SU-DHL-6 (cell line): ENCODE data around the gene CGAS.
"Not testable (repeated sequence)": the region's sequence is repeated elsewhere in the genome, so short reads cannot be mapped to it uniquely, and the experiment has no call there.

Experiments
- H2AFZ ChIP-seq: fragments of 200-600 bp; sonication (generic); 2 replicates; pipeline ENCODE4 v1.6.1; 2014; ENCODE audit warnings: low read depth, mild to moderate bottlenecking, moderate library complexity, mixed read lengths, antibody characterized with exemption, low read length; ENCODE audit not compliant: severe bottlenecking
- H3F3A ChIP-seq: fragments of 200-600 bp; shearing (Covaris generic); 2 replicates; pipeline ENCODE4 v1.6.0; 2016; ENCODE audit warnings: antibody characterized with exemption, mild to moderate bottlenecking; ENCODE audit not compliant: insufficient read depth
- H3K27ac ChIP-seq: fragments of 200-600 bp; sonication (generic); 2 replicates; pipeline ENCODE4 v1.5.1; 2016; ENCODE audit warnings: low read depth, mild to moderate bottlenecking, low read length, moderate library complexity, mixed read lengths
- H3K27me3 ChIP-seq: fragments of 200-600 bp; sonication (generic), shearing (Covaris generic); 2 replicates; pipeline ENCODE4 v1.6.0; 2014; ENCODE audit warnings: mild to moderate bottlenecking, low read length
- H3K36me3 ChIP-seq: fragments of 200-600 bp; sonication (generic); 2 replicates; pipeline ENCODE4 v1.6.1; 2014; ENCODE audit warnings: mild to moderate bottlenecking, low read length, mixed read lengths
- H3K4me2 ChIP-seq: fragments of 300-600, 200-600 bp; shearing (Covaris generic), sonication (generic); 2 replicates; pipeline ENCODE4 v1.6.0; 2014; ENCODE audit warnings: low read length, low read depth, mild to moderate bottlenecking; ENCODE audit not compliant: poor library complexity, severe bottlenecking
- H3K4me3 ChIP-seq: fragments of 200-600 bp; sonication (generic); 2 replicates; pipeline ENCODE4 v1.5.1; 2014; ENCODE audit warnings: antibody characterized with exemption, low read length, mild to moderate bottlenecking, mixed read lengths; ENCODE audit not compliant: insufficient read depth, poor library complexity, severe bottlenecking
- H3K79me2 ChIP-seq: fragments of 200-600 bp; sonication (generic); 2 replicates; pipeline ENCODE4 v1.6.1; 2014; ENCODE audit warnings: mild to moderate bottlenecking, low read length, moderate library complexity; ENCODE audit not compliant: insufficient read depth
- H3K9ac ChIP-seq: fragments of 200-600 bp; sonication (generic); 2 replicates; pipeline ENCODE4 v1.7.0; 2014; ENCODE audit warnings: mild to moderate bottlenecking, low read length
- H3K9me2 ChIP-seq: fragments of 200-600 bp; sonication (generic); replicated peaks from 2 replicates; pipeline ENCODE4 v1.6.1; 2014; ENCODE audit warnings: low read length; ENCODE audit not compliant: insufficient read depth
- H3K9me3 ChIP-seq: fragments of 200-600 bp; sonication (generic); 2 replicates; pipeline ENCODE4 v1.6.1; 2014; ENCODE audit warnings: low read length, mixed read lengths; ENCODE audit not compliant: insufficient read depth
- H4K20me1 ChIP-seq: fragments of 200-600 bp; sonication (generic); 2 replicates; pipeline ENCODE4 v1.6.1; 2014; ENCODE audit warnings: low read depth, mild to moderate bottlenecking, antibody characterized with exemption, low read length, moderate library complexity, mixed read lengths
- EZH2phosphoT487 ChIP-seq: fragments of 200-600 bp; sonication (generic), shearing (Covaris generic); conservative IDR thresholded peaks from 2 replicates; pipeline ENCODE4 v1.6.1; 2018; ENCODE audit warnings: mild to moderate bottlenecking, antibody characterized with exemption, low read length, moderate library complexity, mixed read lengths
- TF ChIP-seq, protein P1 (sequence below): fragments of 200-600 bp; sonication (generic); IDR thresholded peaks from one replicate; pipeline ENCODE4 v1.5.1; 2017; ENCODE audit warnings: antibody characterized with exemption, mild to moderate bottlenecking, low read length, moderate library complexity; ENCODE audit not compliant: insufficient read depth, poor library complexity, severe bottlenecking

CGAS gene

DNA sequence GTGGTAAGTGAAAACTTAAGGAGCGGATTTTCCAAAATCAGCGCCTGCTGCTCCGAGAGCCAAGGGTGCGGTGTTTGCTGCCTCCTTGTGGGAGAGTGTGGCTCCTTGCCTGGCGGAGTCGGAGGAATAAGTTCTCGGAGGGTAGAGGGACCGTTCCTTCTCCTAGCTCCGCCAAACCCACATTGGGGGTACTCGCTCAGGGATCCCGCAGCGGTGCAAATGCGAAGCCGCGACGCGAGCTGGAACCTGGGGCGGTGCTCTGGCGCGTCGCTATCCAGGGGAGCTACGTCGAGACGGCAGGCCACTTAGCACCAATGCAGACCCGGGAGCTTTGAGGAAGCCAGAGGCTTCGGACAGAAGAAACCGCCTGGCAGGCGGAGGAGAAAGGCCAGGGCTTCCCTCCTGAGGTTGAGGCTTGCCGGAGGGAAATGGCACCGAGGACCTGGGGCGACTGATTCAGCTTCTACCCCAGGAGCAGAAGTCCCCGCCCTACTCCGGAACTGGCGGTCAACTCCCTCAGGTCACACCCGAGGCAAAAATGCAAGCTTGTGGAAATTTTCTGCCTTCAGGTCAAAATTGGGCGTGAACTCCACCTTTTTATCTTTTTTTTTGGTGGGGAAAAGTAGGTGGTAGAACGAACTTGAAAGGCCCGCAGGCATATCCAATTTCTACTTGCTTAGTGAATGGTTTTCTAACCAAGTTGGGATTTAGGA, 63.1 kb downstream of the CGAS start:
- Histone ChIP-seq H3K36me3 (no peaks in the 10 kb centered on the region), H3F3A (no peaks in the 10 kb centered on the region), H3K9me2 (no peaks in the 10 kb centered on the region), H3K9me3 (no peaks in the 10 kb centered on the region), H4K20me1 (no peaks in the 10 kb centered on the region), H3K27me3 (no peaks in the 10 kb centered on the region), H3K27ac (no peak overlapping the region), H3K4me3 (no peak overlapping the region), H2AFZ (no peak overlapping the region), H3K4me2 (no peak overlapping the region), H3K9ac (no peak overlapping the region), H3K79me2 (no peaks in the 10 kb centered on the region)
- no peak for TF ChIP-seq EZH2phosphoT487
- TF ChIP-seq, protein P1, sequence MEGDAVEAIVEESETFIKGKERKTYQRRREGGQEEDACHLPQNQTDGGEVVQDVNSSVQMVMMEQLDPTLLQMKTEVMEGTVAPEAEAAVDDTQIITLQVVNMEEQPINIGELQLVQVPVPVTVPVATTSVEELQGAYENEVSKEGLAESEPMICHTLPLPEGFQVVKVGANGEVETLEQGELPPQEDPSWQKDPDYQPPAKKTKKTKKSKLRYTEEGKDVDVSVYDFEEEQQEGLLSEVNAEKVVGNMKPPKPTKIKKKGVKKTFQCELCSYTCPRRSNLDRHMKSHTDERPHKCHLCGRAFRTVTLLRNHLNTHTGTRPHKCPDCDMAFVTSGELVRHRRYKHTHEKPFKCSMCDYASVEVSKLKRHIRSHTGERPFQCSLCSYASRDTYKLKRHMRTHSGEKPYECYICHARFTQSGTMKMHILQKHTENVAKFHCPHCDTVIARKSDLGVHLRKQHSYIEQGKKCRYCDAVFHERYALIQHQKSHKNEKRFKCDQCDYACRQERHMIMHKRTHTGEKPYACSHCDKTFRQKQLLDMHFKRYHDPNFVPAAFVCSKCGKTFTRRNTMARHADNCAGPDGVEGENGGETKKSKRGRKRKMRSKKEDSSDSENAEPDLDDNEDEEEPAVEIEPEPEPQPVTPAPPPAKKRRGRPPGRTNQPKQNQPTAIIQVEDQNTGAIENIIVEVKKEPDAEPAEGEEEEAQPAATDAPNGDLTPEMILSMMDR: no peak

GRCh38 chr6:73388433-73388799, 63.7 kb downstream of the CGAS start:
- no peak for TF ChIP-seq EZH2phosphoT487
- TF ChIP-seq, protein P1: no peak
- H3K4me3 ChIP-seq: no peak overlapping the region
- no peak overlapping the region for H3K27ac ChIP-seq
- H3K9me3 ChIP-seq: no peaks in the 10 kb centered on the region
- H2AFZ ChIP-seq: no peak overlapping the region
- no peaks in the 10 kb centered on the region for H4K20me1 ChIP-seq
- no peaks in the 10 kb centered on the region for H3F3A ChIP-seq
- no peaks in the 10 kb centered on the region for H3K79me2 ChIP-seq
- H3K9me2 ChIP-seq: no peaks in the 10 kb centered on the region
- H3K4me2 ChIP-seq: no peak overlapping the region
- H3K36me3 ChIP-seq: no peaks in the 10 kb centered on the region
- H3K9ac ChIP-seq: no peak overlapping the region
- H3K27me3 ChIP-seq: no peaks in the 10 kb centered on the region

DNA sequence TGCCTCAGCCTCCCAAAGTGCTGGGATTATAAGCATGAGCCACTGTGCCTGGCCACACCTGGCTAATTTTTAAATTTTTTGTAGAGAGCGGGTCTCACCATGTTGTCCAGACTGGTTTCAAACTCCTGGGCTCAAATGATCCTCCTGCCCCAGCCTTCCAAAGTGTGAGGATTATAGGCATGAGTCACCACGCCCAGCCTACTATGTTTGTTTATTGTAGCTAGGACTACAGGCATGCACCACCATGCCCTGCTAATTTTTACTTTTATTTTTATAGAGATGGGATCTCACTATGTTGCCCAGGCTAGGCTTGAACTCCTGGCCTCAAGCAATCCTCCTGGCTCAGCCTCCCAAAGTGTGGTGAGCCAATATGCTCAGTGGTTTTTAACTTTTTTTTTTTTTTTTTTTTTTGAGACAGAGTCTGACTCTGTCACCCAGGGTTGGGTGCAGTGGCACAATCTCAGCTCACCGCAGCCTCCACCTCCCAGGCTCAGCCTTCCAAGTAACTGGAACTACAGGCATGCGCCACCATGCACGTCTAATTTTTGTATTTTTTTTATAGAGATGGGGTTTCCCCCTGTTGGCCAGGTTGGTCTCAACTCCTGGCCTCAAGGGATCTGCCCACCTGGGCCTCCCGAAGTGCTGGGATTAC, 69.5 kb downstream of the CGAS start:
- Histone ChIP-seq H2AFZ (no peak overlapping the region), H3K27me3 (no peaks in the 10 kb centered on the region), H3K79me2 (no peaks in the 10 kb centered on the region), H3K4me2 (no peak overlapping the region), H3F3A (no peaks in the 10 kb centered on the region), H3K9me2 (no peaks in the 10 kb centered on the region), H3K4me3 (no peak overlapping the region), H3K9me3 (no peaks in the 10 kb centered on the region), H4K20me1 (no peaks in the 10 kb centered on the region), H3K9ac (no peak overlapping the region), H3K27ac (no peak overlapping the region), H3K36me3 (no peaks in the 10 kb centered on the region)
- TF ChIP-seq, protein P1: no peak
- no peak for TF ChIP-seq EZH2phosphoT487

DNA sequence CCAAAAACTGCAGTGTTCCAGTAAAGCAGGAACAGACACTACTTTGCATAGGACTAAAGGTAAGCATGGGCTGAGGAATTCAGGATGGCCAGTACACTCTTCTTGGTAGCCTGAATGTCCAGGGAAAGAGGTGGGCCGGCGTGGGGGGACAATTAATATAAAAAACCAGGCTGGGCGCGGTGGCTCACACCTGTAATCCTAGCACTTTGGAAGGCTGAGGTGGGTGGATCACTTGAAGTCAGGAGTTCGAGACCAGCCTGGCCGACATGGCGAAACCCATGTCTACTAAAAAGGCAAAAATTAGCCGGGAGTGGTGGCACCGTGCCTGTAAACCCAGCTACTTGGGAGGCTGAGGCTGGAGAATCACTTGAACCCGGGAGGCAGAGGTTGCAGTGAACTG, 70.6 kb downstream of the CGAS start:
- not testable (repeated sequence) for H3K27ac ChIP-seq, H3K27me3 ChIP-seq, H3K36me3 ChIP-seq, H3K4me3 ChIP-seq, H4K20me1 ChIP-seq, H2AFZ ChIP-seq, H3K9me2 ChIP-seq, H3F3A ChIP-seq, H3K9me3 ChIP-seq, H3K79me2 ChIP-seq, H3K9ac ChIP-seq, H3K4me2 ChIP-seq
